ENCODE data around the gene FHL3.

The FHL3 gene

GRCh38 chr1:38012363-38013226, 7.3 kb upstream of the FHL3 start, which contains the start of gene UTP11:
Gene UTP11 (plus strand): TSS chr1:38012734. CDS start chr1:38012803, 69 bp downstream.
- DNase-seq, result peak; percentile 52 to 98 (median 90)

GRCh38 chr1:38009841-38010180, 4.5 kb upstream of the FHL3 start:
- DNase-seq, result no peak

GRCh38 chr1:38009088-38009840, 4.0 kb upstream of the FHL3 start:
- no peak for DNase-seq

GRCh38 chr1:38006008-38006828, 904 bp upstream of the FHL3 start:
- no peak for DNase-seq

GRCh38 chr1:38004284-38005108, 818 bp downstream of the FHL3 start:
- peak in 4 of 14 donors; percentile 21 to 53 (median 41) for DNase-seq

- DNase-seq, result peak in 8 of 14 donors; percentile 17 to 78 (median 52)
These were observed 1.8 kb downstream of the FHL3 start for GRCh38 chr1:38003261-38004250.

- peak in 2 of 14 donors; percentile 29 to 31 for DNase-seq
These were observed 4.5 kb downstream of the FHL3 start for GRCh38 chr1:38000529-38001455.

GRCh38 chr1:38000233-38000528, 5.1 kb downstream of the FHL3 start:
- DNase-seq, result no peak

- peak in 2 of 14 donors; percentile 31 for DNase-seq
These were observed 5.7 kb downstream of the FHL3 start for GRCh38 chr1:37999430-38000232.

- DNase-seq, result no peak
These were observed 6.3 kb downstream of the FHL3 start for GRCh38 chr1:37998913-37999429.

GRCh38 chr1:37998089-37998808, 7.1 kb downstream of the FHL3 start:
- DNase-seq, result no peak

GRCh38 chr1:37997256-37998088, 7.8 kb downstream of the FHL3 start:
- no peak for DNase-seq

- peak in 2 of 14 donors; percentile 23 to 45 for DNase-seq
These were observed 9.5 kb downstream of the FHL3 start for GRCh38 chr1:37995751-37996345.

GRCh38 chr1:37994886-37995566, 10.3 kb downstream of the FHL3 start:
- no peak for DNase-seq

GRCh38 chr1:37989361-37989930, 15.9 kb downstream of the FHL3 start:
- peak in 4 of 14 donors; percentile 49 to 74 (median 52) for DNase-seq

All from C1 segment of cervical spinal cord (tissue), 14 donors.